ENCODE results near the gene MAST1. TPM values are rescaled to one million over a fixed set of nuclear protein-coding genes. Genes with fewer than 3 reads are reported as not detected.
A peak's percentile ranks its signal among the peaks of the same experiment; 100 is the strongest.
"Not testable (repeated sequence)": the region's sequence is repeated elsewhere in the genome, so short reads cannot be mapped to it uniquely, and the experiment has no call there.

MAST1 gene
- total RNA-seq, 2 donors from 2014 or later = 2.4 to 2.6 TPM

DNA sequence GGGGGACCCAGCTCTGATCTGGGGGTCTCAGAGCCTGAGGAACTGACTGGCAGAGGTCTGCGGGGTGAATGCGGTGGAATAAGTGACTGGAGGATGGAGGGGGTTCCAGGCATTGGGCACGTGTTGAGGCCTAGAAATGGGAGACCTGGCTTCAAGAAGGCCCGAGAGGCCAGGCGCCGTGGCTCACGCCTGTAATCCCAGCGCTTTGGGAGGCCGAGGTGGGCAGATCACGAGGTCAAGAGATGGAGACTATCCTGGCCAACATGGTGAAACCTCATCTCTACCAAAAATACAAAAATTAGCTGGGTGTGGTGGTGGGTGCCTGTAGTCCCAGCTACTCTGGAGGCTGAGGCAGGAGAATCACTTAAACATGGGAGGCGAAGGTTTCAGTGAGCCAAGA is 20.5 kb upstream of the MAST1 start:
- H3K4me3 Mint-ChIP-seq = not testable (repeated sequence)

DNA sequence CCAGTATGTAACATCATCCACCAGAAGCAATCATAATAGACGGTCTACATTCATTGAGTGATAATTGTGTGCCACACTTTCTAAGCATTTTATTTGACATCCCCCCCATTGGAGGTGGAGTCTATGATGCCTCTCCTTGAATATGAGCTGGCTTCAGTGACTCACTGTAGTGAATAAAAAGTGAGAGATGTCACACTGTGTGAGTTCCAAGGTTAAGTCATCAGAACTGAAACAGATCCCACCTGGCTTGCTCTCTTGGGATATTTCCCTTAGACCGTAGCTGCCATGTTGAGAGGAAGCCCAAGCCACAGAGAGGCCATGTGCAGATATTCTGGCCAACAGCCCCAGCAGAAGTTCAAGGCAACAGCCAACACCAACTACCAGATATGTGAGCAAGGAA is 16.6 kb upstream of the MAST1 start:
- ATAC-seq (replicated peaks) = peak; percentile 54
- H3K4me1 Mint-ChIP-seq = peaks cover 4% of the 10 kb centered on the region
- no peaks in the 10 kb centered on the region for H3K36me3 Mint-ChIP-seq (ENCODE audit: low read depth)
- peaks cover 4% of the 10 kb centered on the region for H3K9me3 Mint-ChIP-seq
- peaks cover 18% of the 10 kb centered on the region for H3K27me3 Mint-ChIP-seq
- no peak overlapping the region for H3K4me3 Mint-ChIP-seq
- no peak overlapping the region for H3K27ac Mint-ChIP-seq

More for the DNA sequence above, 20.5 kb upstream of the MAST1 start:
- H3K27ac Mint-ChIP-seq; H3K9me3 Mint-ChIP-seq; H3K4me1 Mint-ChIP-seq; H3K27me3 Mint-ChIP-seq; ATAC-seq (replicated peaks): not testable (repeated sequence)
- peaks cover 27% of the 10 kb centered on the region for H3K36me3 Mint-ChIP-seq (ENCODE audit: low read depth)

DNA sequence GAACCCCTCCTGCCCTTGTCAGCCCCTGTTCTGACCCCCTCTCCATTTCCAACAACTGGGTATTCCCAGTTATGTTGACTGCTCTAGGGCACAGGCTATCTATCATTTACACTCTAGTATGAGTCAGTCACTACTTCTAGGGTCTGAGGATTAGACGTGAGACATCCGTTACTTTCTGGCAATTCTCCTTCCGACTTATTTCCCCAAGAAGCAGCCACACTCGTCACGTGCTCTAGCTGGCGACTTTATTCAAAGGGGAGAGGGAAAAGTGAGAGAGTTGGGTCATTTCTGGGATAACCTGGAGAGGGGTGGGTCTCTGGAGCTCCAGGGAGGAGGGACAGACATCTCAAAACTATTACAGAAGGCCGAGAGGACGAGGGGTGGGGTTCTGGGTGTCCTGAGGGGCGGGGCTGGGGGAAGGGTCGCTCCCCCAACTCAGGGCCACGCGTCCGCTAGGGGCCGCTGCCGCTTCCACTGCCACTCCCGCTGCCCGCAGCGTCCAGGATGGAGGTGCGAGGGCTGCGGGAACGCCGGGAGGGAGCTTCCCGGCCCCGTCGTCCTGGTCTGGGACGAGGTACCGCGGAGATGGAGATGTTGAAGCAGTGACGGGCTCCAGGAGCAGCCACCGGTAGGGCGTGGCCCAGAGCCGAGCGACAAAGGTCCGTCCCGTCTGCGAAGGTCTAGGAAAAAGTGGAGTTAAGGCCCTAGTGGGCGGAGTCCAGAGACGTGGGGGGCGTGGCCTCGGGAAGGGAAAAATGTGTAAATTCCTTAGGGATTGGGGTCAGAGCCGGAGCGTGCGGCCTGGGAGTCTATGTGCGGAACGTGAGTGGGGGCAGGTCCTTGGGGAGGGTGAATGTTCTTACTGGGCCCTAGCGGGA is 12.8 kb upstream of the MAST1 start:
- no peaks in the 10 kb centered on the region for H3K36me3 Mint-ChIP-seq (ENCODE audit: low read depth)
- H3K4me1 Mint-ChIP-seq = peaks cover 4% of the 10 kb centered on the region
- no peak overlapping the region for H3K27ac Mint-ChIP-seq
- ATAC-seq (replicated peaks) = peak; percentile 72
- H3K27me3 Mint-ChIP-seq = peaks cover 38% of the 10 kb centered on the region
- H3K4me3 Mint-ChIP-seq = peak overlapping the region; percentile 36
- peaks cover 4% of the 10 kb centered on the region for H3K9me3 Mint-ChIP-seq

GRCh38 chr19:12828494-12828893 is 9.8 kb upstream of the MAST1 start:
- H3K27me3 Mint-ChIP-seq = peaks cover 55% of the 10 kb centered on the region
- H3K27ac Mint-ChIP-seq = no peak overlapping the region
- peaks cover 5% of the 10 kb centered on the region for H3K4me1 Mint-ChIP-seq
- no peaks in the 10 kb centered on the region for H3K36me3 Mint-ChIP-seq (ENCODE audit: low read depth)
- ATAC-seq (replicated peaks) = peak; percentile 54
- no peak overlapping the region for H3K4me3 Mint-ChIP-seq
- H3K9me3 Mint-ChIP-seq = no peaks in the 10 kb centered on the region

- H3K4me3 Mint-ChIP-seq = peak overlapping the region; percentile 49
- no peaks in the 10 kb centered on the region for H3K9me3 Mint-ChIP-seq
- H3K4me1 Mint-ChIP-seq = peaks cover 14% of the 10 kb centered on the region
- H3K36me3 Mint-ChIP-seq (ENCODE audit: low read depth) = no peaks in the 10 kb centered on the region
- H3K27me3 Mint-ChIP-seq = peaks cover 54% of the 10 kb centered on the region
- H3K27ac Mint-ChIP-seq = no peak overlapping the region
- no peak for ATAC-seq (replicated peaks)
Measured at GRCh38 chr19:12833418-12833737, 4.9 kb upstream of the MAST1 start.

- Mint-ChIP-seq H3K36me3 (ENCODE audit: low read depth) (no peaks in the 10 kb centered on the region), H3K27ac (no peak overlapping the region), H3K4me1 (peaks cover 14% of the 10 kb centered on the region)
Measured at GRCh38 chr19:12833738-12834565, 4.4 kb upstream of the MAST1 start.

GRCh38 chr19:12834566-12834943 is 3.8 kb upstream of the MAST1 start, which contains the start of gene RTBDN:
Gene RTBDN, minus strand, starts transcription at chr19:12834579. Its CDS starts 4,600 bp downstream, at chr19:12829979.
- no peaks in the 10 kb centered on the region for H3K9me3 Mint-ChIP-seq
- H3K4me3 Mint-ChIP-seq = peak within 1 kb of the TSS; percentile 51
- peaks cover 53% of the 10 kb centered on the region for H3K27me3 Mint-ChIP-seq
- no peak for ATAC-seq (replicated peaks)
- no peak within 1 kb of the TSS for H3K27ac Mint-ChIP-seq
- H3K4me1 Mint-ChIP-seq = peaks cover 20% of the 10 kb centered on the region
- no peaks in the 10 kb centered on the region for H3K36me3 Mint-ChIP-seq (ENCODE audit: low read depth)

More at GRCh38 chr19:12833738-12834565, 4.4 kb upstream of the MAST1 start:
- ATAC-seq (replicated peaks) = peak; percentile 24
- Mint-ChIP-seq H3K4me3 (peak overlapping the region; percentile 51), H3K27me3 (peaks cover 50% of the 10 kb centered on the region), H3K9me3 (no peaks in the 10 kb centered on the region)

DNA sequence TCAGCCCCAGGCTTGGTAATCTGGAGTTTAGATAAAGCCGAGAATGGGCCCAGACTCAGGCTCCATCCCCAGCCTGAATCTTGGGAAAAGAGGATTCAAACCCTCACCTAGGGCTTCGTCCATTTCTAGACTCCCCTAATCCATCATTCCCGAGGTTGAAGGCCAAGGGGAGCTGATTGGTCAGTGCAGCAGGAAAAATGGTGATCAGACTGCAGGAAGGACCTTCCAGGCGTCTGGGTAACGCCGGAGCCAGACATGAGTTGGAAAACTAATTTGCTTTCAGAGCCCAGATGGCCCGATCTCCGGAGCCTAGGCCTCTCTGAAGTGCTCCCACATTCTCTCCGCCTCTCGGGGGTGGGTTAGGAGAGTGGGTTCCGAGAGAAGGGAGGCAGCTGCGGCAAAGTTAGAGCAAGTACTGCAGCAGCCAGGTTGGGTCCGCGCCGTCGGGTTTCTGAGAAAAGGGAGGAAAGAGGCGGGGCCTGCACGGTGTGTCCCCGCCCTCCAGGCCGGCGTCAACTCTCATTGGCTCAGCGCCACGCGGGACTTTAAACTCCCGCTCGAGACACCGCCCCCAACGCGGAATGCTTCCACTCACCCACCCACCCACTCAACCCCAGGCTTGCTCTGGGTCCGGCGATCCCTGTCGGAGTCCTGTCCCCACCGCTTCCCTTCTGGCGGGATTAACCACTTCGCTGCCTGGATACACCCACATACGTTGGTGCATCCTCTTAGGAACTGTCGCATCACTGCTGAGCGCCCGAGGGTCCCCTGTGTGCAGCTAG is 3.1 kb upstream of the MAST1 start:
- Mint-ChIP-seq H3K27ac (no peak overlapping the region), H3K27me3 (peaks cover 51% of the 10 kb centered on the region), H3K4me3 (peak overlapping the region; percentile 51), H3K4me1 (peaks cover 20% of the 10 kb centered on the region), H3K36me3 (ENCODE audit: low read depth) (no peaks in the 10 kb centered on the region), H3K9me3 (no peaks in the 10 kb centered on the region)
- ATAC-seq (replicated peaks) = no peak

DNA sequence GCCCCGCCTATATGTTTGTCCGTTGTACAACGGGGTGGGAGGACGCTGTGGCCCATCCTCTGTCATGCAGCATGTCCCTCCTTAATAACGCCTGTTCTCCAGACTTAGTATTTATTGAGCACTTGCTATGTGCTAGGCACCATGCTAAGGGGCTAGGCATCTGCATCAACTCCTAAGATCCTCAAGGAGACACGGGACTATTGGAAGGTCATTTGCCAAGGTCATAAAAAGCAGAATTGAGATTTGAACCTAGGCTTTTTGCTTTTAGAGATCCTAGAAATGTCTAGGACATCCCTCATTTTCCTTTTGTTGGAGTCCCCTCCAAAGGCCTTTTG is 1.8 kb upstream of the MAST1 start:
- Mint-ChIP-seq H3K36me3 (ENCODE audit: low read depth) (no peaks in the 10 kb centered on the region), H3K4me1 (peaks cover 20% of the 10 kb centered on the region), H3K9me3 (no peaks in the 10 kb centered on the region), H3K27ac (no peak overlapping the region), H3K4me3 (no peak overlapping the region), H3K27me3 (peaks cover 53% of the 10 kb centered on the region)
- ATAC-seq (replicated peaks) = no peak

DNA sequence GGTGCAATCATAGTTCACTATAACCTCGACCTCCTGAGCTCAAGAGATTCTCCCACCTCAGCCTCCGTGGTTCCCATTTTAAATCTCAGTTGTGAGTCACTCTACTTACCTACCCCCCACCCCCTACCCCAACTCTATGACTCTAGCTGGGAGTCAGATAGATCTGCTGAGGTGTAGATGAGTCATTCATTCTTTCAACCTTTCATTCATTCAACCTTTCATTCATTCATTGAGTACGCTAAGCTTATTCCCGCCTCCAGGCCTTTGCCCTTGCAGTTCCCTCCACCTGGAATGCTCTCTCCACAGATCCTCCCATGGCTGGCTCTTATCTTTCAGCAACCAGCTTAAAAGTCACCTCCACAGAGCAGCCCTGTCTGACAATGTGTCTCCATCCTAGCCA is 1.1 kb upstream of the MAST1 start:
- H3K4me1 Mint-ChIP-seq = peaks cover 25% of the 10 kb centered on the region
- H3K27ac Mint-ChIP-seq = no peak overlapping the region
- ATAC-seq (replicated peaks) = peak; percentile 54
- H3K4me3 Mint-ChIP-seq = peak overlapping the region; percentile 58
- no peaks in the 10 kb centered on the region for H3K9me3 Mint-ChIP-seq
- peaks cover 53% of the 10 kb centered on the region for H3K27me3 Mint-ChIP-seq
- H3K36me3 Mint-ChIP-seq (ENCODE audit: low read depth) = no peaks in the 10 kb centered on the region

DNA sequence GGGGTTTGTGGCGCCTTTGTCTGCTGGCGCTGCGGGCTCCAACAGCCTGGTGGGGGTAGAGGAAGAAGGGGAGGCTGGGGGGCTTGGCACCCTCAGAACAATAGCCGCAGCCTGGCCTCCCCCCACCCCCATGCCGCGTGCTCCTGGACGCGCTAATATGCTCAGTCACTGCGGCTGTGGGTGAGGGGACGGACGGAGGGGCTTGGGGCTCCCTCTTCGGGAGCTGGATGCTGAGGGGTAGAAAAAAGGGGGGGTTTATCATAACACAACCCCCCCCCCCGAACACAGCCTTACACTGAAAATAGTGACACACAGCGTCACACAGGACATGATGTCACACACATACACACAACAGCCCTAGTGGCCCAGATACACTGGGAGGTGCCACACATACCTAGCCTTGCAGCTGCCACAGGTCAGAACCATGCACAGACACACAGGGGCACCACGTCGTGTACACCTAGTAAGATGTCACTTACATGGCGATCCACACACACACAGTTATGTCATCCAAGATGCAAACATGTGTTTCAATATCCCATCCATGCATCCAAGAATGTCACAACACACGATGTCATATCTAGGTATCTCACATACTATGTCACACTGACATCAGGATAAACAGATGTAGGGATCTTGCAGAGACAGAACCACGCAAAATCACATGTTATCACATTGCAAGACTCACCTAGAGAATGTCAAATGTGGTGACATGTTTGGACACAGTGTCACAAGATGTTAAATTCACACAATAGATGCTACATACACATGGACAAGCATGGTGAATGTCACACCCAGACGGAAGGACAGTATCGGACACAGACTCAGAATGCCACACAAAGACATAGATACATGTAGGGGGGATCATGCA is 806 bp downstream of the MAST1 start:
- Mint-ChIP-seq H3K36me3 (ENCODE audit: low read depth) (no peaks in the 10 kb centered on the region), H3K27ac (no peak overlapping the region), H3K27me3 (peaks cover 51% of the 10 kb centered on the region), H3K9me3 (no peaks in the 10 kb centered on the region), H3K4me1 (peaks cover 20% of the 10 kb centered on the region), H3K4me3 (peak overlapping the region; percentile 58)
- peak; percentile 62 for ATAC-seq (replicated peaks)

DNA sequence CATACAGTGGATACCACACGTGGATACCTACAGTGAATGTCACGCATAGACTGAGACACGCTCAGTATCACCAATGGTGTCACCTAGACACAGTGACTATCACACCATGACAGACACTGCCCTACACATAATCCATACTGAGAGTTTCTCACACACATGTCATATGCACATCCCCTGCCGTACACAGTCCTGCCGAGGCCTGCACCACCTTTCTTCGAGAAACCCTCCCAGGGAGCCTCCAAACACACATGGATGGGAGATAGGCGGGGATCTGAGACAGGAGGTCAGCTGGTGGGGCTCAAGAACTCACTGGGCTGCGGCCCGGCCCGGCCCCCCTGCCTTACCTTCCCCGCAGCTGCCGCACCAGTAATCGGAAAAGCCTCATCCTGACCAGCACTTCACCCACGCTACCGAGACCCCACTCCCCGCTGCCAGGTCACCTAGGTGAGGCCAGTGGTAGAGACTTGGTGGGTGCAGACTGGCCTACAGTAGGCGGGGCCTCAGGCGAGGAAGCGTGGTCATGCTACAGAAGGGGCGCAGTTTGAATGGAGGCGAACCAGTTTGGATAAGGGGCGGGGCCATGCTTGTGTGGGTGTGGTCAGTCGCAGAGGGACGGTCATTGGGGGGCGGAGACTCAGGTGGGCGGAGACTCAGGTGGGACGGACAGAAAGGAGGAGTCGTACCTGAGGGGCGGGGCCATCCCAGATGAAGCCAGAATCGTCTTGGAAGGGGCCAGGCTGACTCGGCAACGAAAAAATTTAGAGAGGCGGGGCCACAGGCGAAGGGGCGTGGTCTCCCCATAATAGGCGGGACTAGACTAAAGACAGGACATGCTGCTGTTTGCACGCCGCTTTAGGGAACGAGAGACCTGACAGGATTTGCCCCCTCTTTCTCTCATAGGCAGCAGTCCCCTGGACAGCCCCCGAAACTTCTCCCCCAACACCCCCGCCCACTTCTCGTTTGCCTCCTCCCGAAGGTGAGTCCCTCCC is 2.1 kb downstream of the MAST1 start:
- Mint-ChIP-seq H3K27me3 (peaks cover 50% of the 10 kb centered on the region), H3K9me3 (no peaks in the 10 kb centered on the region), H3K4me3 (peak overlapping the region; percentile 15), H3K4me1 (peaks cover 16% of the 10 kb centered on the region), H3K36me3 (ENCODE audit: low read depth) (no peaks in the 10 kb centered on the region), H3K27ac (no peak overlapping the region)
- ATAC-seq (replicated peaks) = peak; percentile 40

- H3K4me1 Mint-ChIP-seq = peaks cover 16% of the 10 kb centered on the region
- no peaks in the 10 kb centered on the region for H3K36me3 Mint-ChIP-seq (ENCODE audit: low read depth)
- H3K27ac Mint-ChIP-seq = no peak overlapping the region
- peak overlapping the region; percentile 15 for H3K4me3 Mint-ChIP-seq
- no peak for ATAC-seq (replicated peaks)
- H3K9me3 Mint-ChIP-seq = no peaks in the 10 kb centered on the region
- H3K27me3 Mint-ChIP-seq = peaks cover 51% of the 10 kb centered on the region
Measured at GRCh38 chr19:12841094-12841493, 2.8 kb downstream of the MAST1 start.
